ENCODE measurements around the gene SIK1.
"Not testable (repeated sequence)": the region's sequence is repeated elsewhere in the genome, so short reads cannot be mapped to it uniquely, and the experiment has no call there.

Gene SIK1

DNA sequence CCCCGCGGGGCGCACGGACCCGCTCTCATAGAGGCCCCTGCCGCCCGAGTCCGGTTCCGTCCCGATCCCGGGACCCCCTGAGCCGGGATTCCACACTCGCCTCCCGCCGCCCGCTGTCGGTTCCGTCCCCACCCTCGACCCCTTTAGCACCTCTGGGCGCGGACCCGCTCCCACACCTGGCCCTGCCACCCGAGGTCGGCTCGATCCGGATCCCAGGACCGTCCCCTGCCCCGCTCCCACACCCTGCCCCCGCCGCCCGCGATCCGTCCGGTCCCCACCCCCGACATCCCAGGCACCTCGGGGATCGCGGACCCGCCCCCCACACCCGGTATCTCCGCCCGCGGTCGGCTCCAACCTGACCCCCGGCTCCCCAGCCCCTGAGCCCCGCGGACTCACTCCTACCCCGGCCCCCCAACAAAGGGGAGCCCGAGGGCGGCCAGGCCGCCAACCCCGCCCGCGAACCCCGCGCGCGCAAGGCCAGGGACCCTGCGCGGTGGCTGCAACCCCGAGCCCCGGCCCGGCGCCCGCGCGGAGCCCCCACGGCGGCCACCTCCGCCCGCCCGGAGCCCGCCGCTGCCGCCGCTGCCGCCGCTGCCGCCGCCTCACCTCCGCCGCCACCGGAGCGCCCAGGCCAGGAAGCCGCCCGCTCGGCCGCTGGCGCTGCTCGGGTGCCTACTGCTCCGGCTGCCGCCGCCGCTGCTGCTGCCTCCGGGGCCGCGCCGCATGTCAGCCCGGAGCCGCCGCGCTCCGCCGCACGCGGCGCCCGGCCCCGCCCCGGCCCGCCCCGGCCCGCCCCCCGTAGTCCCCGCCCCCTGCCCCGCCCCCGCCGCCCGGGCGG is at the start of gene SIK1:
Gene SIK1, minus strand, starts transcription at position 728 of the 838 bp plus-strand sequence. CDS start 953 bp downstream, outside the sequence.
- CTCF ChIA-PET; H3K9me3 ChIP-seq (ENCODE audit: control insufficient read depth, insufficient read depth, low read depth, low read length); H3K4me3 ChIP-seq (ENCODE audit: low read depth, low read length); POLR2A ChIA-PET; H3K4me1 ChIP-seq (ENCODE audit: control insufficient read depth, insufficient read depth, low read length); H3K36me3 ChIP-seq (ENCODE audit: control insufficient read depth in 2 of 2, insufficient read depth in 1 of 2, low read length in 2 of 2); H3K27ac ChIP-seq (ENCODE audit: extremely low read depth, low read depth, low read length): not testable (repeated sequence)

DNA sequence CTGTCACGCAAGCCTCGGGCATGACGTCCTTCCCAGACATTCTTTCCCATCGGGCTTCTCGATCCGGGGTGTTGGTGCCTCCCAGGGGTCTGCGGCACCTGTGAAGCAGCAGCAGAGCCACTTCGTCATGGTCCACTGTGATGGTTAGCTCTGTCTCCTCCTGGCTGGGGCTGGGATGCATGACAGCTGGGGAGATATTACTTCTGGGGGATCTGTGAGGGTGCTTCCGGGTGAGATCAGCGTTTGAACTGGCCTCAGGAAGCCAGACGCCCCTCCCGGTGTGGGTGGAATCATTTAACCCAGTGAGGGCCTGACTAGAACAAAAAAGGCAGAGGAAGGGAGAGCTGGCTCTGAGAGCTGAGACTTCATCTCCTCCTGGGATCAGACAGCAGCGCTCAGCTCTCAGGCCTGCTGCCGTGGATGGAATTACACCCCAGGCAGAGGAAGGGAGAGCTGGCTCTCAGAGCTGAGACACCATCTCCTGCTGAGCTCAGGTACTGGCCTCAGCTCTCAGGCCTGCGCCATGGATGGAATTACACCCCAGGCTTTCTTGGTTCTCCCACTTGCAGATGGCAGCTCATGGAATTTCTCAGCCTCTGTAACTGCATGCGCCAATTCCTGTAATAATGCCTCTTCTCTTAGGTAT is 44.8 kb upstream of the SIK1 start:
- H3K4me3 ChIP-seq (ENCODE audit: low read depth, low read length); H3K9me3 ChIP-seq (ENCODE audit: control insufficient read depth, insufficient read depth, low read depth, low read length); H3K27ac ChIP-seq (ENCODE audit: extremely low read depth, low read depth, low read length); H3K36me3 ChIP-seq (ENCODE audit: control insufficient read depth in 2 of 2, insufficient read depth in 1 of 2, low read length in 2 of 2); POLR2A ChIA-PET; H3K4me1 ChIP-seq (ENCODE audit: control insufficient read depth, insufficient read depth, low read length); CTCF ChIA-PET: not testable (repeated sequence)

DNA sequence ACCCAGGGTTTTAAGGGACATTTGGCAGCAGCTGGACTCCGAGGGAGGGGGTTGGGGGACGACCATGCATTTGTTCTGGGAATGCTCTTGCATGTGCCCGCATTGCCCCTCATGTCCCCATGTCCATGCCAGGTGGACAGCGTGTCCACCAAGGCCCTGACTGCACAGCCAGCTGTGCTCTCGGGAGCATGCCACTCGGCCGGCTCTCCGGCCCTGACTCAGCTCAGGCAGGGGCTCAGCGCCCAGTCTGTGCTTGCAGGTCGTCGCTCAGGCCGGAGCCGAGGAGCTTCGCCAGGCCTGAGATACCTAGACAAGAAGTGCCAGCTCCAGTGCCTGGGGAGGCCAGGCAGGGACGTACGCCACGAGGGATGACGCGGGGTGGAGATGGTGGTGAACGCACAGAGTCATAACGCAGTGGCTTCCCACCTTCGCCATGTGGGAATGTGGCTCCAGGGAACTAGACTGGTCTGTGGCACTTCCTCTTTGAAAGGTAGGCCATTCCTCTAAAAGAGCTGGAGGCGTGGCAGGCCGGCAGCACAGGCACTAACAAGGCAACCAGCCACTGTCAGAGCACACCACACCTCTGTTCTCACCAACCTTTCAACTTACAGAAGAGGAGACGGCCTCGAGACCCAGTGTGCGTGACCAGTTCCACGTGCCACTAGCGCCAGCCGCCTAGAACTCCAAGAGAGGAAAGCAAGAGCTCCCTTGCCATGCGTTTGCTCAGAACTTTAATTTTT is 43.0 kb upstream of the SIK1 start:
- CTCF ChIA-PET; H3K9me3 ChIP-seq (ENCODE audit: control insufficient read depth, insufficient read depth, low read depth, low read length); POLR2A ChIA-PET; H3K4me3 ChIP-seq (ENCODE audit: low read depth, low read length); H3K4me1 ChIP-seq (ENCODE audit: control insufficient read depth, insufficient read depth, low read length); H3K36me3 ChIP-seq (ENCODE audit: control insufficient read depth in 2 of 2, insufficient read depth in 1 of 2, low read length in 2 of 2); H3K27ac ChIP-seq (ENCODE audit: extremely low read depth, low read depth, low read length): not testable (repeated sequence)

- POLR2A ChIA-PET = no interaction called here
- Histone ChIP-seq H3K27ac (ENCODE audit: extremely low read depth, low read depth, low read length) (no peak overlapping the region), H3K4me3 (ENCODE audit: low read depth, low read length) (no peak overlapping the region), H3K4me1 (ENCODE audit: control insufficient read depth, insufficient read depth, low read length) (no peaks in the 10 kb centered on the region), H3K36me3 (ENCODE audit: control insufficient read depth in 2 of 2, insufficient read depth in 1 of 2, low read length in 2 of 2) (no peaks in the 10 kb centered on the region; a peak in 1 of 3 replicates), H3K9me3 (ENCODE audit: control insufficient read depth, insufficient read depth, low read depth, low read length) (no peaks in the 10 kb centered on the region)
- CTCF ChIA-PET = no interaction called here
- TF ChIP-seq, protein P1, sequence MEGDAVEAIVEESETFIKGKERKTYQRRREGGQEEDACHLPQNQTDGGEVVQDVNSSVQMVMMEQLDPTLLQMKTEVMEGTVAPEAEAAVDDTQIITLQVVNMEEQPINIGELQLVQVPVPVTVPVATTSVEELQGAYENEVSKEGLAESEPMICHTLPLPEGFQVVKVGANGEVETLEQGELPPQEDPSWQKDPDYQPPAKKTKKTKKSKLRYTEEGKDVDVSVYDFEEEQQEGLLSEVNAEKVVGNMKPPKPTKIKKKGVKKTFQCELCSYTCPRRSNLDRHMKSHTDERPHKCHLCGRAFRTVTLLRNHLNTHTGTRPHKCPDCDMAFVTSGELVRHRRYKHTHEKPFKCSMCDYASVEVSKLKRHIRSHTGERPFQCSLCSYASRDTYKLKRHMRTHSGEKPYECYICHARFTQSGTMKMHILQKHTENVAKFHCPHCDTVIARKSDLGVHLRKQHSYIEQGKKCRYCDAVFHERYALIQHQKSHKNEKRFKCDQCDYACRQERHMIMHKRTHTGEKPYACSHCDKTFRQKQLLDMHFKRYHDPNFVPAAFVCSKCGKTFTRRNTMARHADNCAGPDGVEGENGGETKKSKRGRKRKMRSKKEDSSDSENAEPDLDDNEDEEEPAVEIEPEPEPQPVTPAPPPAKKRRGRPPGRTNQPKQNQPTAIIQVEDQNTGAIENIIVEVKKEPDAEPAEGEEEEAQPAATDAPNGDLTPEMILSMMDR (tag by site-specific recombination; IDR thresholded peaks at IDR 0.05) = no peak
- TF ChIP-seq ZNF510 (tag by site-specific recombination; IDR thresholded peaks at IDR 0.05; ENCODE audit: insufficient replicate concordance) (no peak), ZNF707 (tag by site-specific recombination; IDR thresholded peaks at IDR 0.05) (peak; percentile 36; the same call in 1 of the 2 replicates), ZNF664 (tag by site-specific recombination; IDR thresholded peaks at IDR 0.05) (no peak), ZNF785 (tag by site-specific recombination; IDR thresholded peaks at IDR 0.05) (0 out of 2 replicates have a peak, but pooled peaks have one; percentile 35), ZNF311 (tag by site-specific recombination; IDR thresholded peaks at IDR 0.05; ENCODE audit: borderline replicate concordance) (peak; percentile 97), ZNF18 (tag by site-specific recombination; IDR thresholded peaks at IDR 0.05) (peak; percentile 91), ZNF140 (tag by site-specific recombination; IDR thresholded peaks at IDR 0.05) (no peak), KLF9 (tag by site-specific recombination; IDR thresholded peaks at IDR 0.05; ENCODE audit: low read depth) (peak; percentile 50; the same call in 1 of the 2 replicates), EGR2 (tag by site-specific recombination; IDR thresholded peaks at IDR 0.05; ENCODE audit: low read depth) (peak; percentile 57; the same call in 1 of the 2 replicates), ZNF114 (tag by site-specific recombination; IDR thresholded peaks at IDR 0.05) (peak; percentile 74; the same call in 1 of the 2 replicates), SALL2 (tag by site-specific recombination; IDR thresholded peaks at IDR 0.05; ENCODE audit: borderline replicate concordance) (peak; percentile 78; the same call in 1 of the 2 replicates), ZNF704 (tag by site-specific recombination; IDR thresholded peaks at IDR 0.05) (no peak), WT1 (tag by site-specific recombination; IDR thresholded peaks at IDR 0.05) (no peak), ZFP41 (tag by site-specific recombination; IDR thresholded peaks at IDR 0.05; ENCODE audit: borderline replicate concordance) (no peak)
- TF ChIP-seq, protein P2, sequence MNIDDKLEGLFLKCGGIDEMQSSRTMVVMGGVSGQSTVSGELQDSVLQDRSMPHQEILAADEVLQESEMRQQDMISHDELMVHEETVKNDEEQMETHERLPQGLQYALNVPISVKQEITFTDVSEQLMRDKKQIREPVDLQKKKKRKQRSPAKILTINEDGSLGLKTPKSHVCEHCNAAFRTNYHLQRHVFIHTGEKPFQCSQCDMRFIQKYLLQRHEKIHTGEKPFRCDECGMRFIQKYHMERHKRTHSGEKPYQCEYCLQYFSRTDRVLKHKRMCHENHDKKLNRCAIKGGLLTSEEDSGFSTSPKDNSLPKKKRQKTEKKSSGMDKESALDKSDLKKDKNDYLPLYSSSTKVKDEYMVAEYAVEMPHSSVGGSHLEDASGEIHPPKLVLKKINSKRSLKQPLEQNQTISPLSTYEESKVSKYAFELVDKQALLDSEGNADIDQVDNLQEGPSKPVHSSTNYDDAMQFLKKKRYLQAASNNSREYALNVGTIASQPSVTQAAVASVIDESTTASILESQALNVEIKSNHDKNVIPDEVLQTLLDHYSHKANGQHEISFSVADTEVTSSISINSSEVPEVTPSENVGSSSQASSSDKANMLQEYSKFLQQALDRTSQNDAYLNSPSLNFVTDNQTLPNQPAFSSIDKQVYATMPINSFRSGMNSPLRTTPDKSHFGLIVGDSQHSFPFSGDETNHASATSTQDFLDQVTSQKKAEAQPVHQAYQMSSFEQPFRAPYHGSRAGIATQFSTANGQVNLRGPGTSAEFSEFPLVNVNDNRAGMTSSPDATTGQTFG (tag by site-specific recombination; IDR thresholded peaks at IDR 0.05; ENCODE audit: borderline replicate concordance) = peak; percentile 82; the same call in 1 of the 2 replicates
Measured at GRCh38 chr21:43467785-43468184, 40.9 kb upstream of the SIK1 start.

Measured in HEK293 (cell line).